Measurements from ENCODE around the gene GHRHR.

DNA sequence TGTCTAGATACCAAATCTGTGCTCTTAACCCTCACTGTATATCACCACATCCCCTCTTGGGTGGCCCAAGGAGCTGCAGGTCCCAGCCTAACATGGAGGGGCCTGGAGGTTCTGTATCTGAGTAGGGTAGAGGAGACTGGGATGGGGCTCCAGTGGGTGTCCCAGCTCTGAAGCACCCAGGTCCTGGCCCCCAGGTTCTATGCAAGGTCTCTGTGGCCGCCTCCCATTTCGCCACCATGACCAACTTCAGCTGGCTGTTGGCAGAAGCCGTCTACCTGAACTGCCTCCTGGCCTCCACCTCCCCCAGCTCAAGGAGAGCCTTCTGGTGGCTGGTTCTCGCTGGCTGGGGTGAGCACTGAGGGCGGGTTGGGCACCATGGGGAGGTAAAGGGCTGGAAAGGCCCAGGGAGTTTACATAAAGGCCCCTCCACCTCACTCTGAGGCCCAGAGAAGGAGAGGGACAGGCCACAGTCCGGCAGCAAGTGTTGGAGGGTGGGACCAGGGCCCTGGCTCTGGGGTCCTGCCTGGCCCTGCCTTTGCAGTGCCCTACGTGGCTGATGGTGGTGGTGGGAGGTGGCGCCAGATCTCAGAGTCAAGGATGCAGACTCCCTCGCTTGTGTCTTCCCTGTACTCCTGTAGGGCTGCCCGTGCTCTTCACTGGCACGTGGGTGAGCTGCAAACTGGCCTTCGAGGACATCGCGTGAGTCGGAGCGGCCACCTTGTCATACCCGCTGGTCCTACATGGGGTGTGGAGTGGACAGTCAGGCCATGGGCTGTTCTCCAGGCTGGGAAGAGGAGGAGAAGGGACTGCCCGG lies 10.2 kb downstream of the GHRHR start:
- TF ChIP-seq, protein P1, sequence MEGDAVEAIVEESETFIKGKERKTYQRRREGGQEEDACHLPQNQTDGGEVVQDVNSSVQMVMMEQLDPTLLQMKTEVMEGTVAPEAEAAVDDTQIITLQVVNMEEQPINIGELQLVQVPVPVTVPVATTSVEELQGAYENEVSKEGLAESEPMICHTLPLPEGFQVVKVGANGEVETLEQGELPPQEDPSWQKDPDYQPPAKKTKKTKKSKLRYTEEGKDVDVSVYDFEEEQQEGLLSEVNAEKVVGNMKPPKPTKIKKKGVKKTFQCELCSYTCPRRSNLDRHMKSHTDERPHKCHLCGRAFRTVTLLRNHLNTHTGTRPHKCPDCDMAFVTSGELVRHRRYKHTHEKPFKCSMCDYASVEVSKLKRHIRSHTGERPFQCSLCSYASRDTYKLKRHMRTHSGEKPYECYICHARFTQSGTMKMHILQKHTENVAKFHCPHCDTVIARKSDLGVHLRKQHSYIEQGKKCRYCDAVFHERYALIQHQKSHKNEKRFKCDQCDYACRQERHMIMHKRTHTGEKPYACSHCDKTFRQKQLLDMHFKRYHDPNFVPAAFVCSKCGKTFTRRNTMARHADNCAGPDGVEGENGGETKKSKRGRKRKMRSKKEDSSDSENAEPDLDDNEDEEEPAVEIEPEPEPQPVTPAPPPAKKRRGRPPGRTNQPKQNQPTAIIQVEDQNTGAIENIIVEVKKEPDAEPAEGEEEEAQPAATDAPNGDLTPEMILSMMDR (IDR thresholded peaks at IDR 0.05): no peak
- TF ChIP-seq EZH2 (IDR thresholded peaks at IDR 0.05; ENCODE audit: borderline replicate concordance, insufficient read depth, low read depth, low read length, poor library complexity, severe bottlenecking): no peak

All from B cell (primary cell).